ENCODE results near the gene SPRYD3. TPM values are rescaled to one million over a fixed set of nuclear protein-coding genes. Genes with fewer than 3 reads are reported as not detected.

SPRYD3 gene
- polyA plus RNA-seq, 3 donors = 17.8 to 26.9 (median 21.8) TPM

DNA sequence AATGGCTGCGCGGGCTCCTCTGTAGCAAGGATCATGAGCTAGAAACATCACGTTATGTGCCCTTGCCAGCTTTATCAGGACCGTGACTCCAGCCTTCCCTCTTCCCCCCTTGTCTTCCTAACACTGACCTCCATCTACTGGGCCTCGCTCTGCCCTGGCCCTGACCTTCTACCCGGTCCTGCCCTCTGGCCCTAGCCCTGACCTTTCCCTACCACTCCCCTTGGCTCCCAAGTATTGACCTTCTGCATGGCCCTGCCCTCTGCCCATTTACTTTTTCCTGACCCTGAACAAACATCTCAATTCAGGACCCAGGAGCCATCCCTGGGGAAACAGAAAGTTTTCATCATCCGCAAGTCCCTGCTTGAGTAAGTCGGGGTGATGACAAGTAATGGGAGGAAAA lies 26.1 kb upstream of the SPRYD3 start:
- H3K27ac Mint-ChIP-seq = no peak overlapping the region
- H3K4me1 Mint-ChIP-seq = peaks cover 26% of the 10 kb centered on the region
- H3K4me2 ChIP-seq (replicated peaks; ENCODE audit: extremely low read depth, low read length, poor library complexity, severe bottlenecking) = no peak overlapping the region
- peaks cover 24 to 27% of the 10 kb centered on the region in 2 donors for H3K4me1 ChIP-seq (ENCODE audit: control insufficient read depth in 1 of 2, insufficient read depth in 2 of 2, low read length in 2 of 2)
- intact Hi-C loops (cut with micrococcal nuclease) = no loop called here
- no peak for DNase-seq
- no peaks in the 10 kb centered on the region for H4K20me1 ChIP-seq (ENCODE audit: insufficient read depth, low read length)
- no peak overlapping the region for H3K4me3 Mint-ChIP-seq
- no peak overlapping the region for H2AFZ ChIP-seq (ENCODE audit: insufficient read depth, low read depth, low read length, poor library complexity, severe bottlenecking)
- no peak overlapping the region for H3K27ac ChIP-seq (ENCODE audit: low read depth in 1 of 2, low read length in 2 of 2)
- H3K4me3 ChIP-seq (replicated peaks in 1 of 3; ENCODE audit: low read depth in 2 of 3, low read length in 3 of 3) = no peak overlapping the region
- no peaks in the 10 kb centered on the region for H3K36me3 Mint-ChIP-seq
- H3K79me2 ChIP-seq (ENCODE audit: insufficient read depth, low read length) = no peaks in the 10 kb centered on the region
- peaks cover 0 to 5% (median 2%) of the 10 kb centered on the region in 3 donors for H3K27me3 Mint-ChIP-seq (ENCODE audit: low read depth in 3 of 3)
- H3K36me3 ChIP-seq (replicated peaks in 1 of 2; ENCODE audit: control insufficient read depth in 1 of 2, insufficient read depth in 2 of 2, low read length in 2 of 2) = no peaks in the 10 kb centered on the region
- TF ChIP-seq, protein P1, sequence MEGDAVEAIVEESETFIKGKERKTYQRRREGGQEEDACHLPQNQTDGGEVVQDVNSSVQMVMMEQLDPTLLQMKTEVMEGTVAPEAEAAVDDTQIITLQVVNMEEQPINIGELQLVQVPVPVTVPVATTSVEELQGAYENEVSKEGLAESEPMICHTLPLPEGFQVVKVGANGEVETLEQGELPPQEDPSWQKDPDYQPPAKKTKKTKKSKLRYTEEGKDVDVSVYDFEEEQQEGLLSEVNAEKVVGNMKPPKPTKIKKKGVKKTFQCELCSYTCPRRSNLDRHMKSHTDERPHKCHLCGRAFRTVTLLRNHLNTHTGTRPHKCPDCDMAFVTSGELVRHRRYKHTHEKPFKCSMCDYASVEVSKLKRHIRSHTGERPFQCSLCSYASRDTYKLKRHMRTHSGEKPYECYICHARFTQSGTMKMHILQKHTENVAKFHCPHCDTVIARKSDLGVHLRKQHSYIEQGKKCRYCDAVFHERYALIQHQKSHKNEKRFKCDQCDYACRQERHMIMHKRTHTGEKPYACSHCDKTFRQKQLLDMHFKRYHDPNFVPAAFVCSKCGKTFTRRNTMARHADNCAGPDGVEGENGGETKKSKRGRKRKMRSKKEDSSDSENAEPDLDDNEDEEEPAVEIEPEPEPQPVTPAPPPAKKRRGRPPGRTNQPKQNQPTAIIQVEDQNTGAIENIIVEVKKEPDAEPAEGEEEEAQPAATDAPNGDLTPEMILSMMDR (IDR thresholded peaks at IDR 0.05) = no peak
- H3K9ac ChIP-seq (ENCODE audit: insufficient read depth, low read length, poor library complexity, severe bottlenecking) = no peak overlapping the region
- H3K9me3 ChIP-seq (replicated peaks in 1 of 2; ENCODE audit: control insufficient read depth in 1 of 2, insufficient read depth in 1 of 2, low read length in 2 of 2) = no peaks in the 10 kb centered on the region
- H3K27me3 ChIP-seq (ENCODE audit: control insufficient read depth in 2 of 2, insufficient read depth in 2 of 2, low read length in 2 of 2) = no peaks in the 10 kb centered on the region
- WGBS (ENCODE audit: insufficient coverage) = 97% methylated on average over 6 of the region's 8 CpGs
- H3K9me3 Mint-ChIP-seq = no peaks in the 10 kb centered on the region

DNA sequence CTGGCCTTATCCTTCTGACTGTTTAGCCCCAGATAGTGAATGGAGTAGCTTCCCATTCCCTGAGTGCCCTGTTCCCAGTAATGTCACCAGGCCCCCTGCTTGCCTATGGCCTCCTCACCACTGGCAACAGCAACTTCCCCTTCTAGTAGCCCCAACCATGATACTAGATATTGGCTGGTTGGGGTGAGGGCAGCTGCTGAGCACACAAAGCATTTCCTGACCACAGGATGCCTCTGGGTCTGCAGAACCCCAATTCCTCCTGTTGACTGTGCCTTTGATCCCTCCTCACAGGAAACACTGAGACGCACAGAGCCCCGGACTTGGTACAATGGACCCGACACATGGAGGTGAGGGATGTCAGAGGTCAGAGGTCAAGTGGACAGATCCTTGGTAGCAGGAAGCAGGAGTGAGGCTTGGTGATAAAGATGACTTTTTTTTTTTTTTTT lies 24.7 kb upstream of the SPRYD3 start:
- peaks cover 32% of the 10 kb centered on the region for H3K4me1 Mint-ChIP-seq
- Histone ChIP-seq H3K36me3 (replicated peaks in 1 of 2; ENCODE audit: control insufficient read depth in 1 of 2, insufficient read depth in 2 of 2, low read length in 2 of 2) (no peaks in the 10 kb centered on the region), H3K4me1 (ENCODE audit: control insufficient read depth in 1 of 2, insufficient read depth in 2 of 2, low read length in 2 of 2) (peaks cover 30 to 32% of the 10 kb centered on the region in 2 donors), H3K4me2 (replicated peaks; ENCODE audit: extremely low read depth, low read length, poor library complexity, severe bottlenecking) (no peak overlapping the region), H4K20me1 (ENCODE audit: insufficient read depth, low read length) (no peaks in the 10 kb centered on the region), H3K4me3 (replicated peaks in 1 of 3; ENCODE audit: low read depth in 2 of 3, low read length in 3 of 3) (no peak overlapping the region), H3K9me3 (replicated peaks in 1 of 2; ENCODE audit: control insufficient read depth in 1 of 2, insufficient read depth in 1 of 2, low read length in 2 of 2) (no peaks in the 10 kb centered on the region), H3K9ac (ENCODE audit: insufficient read depth, low read length, poor library complexity, severe bottlenecking) (no peak overlapping the region), H3K27ac (ENCODE audit: low read depth in 1 of 2, low read length in 2 of 2) (peak overlapping the region in 1 of 2 donors; percentile 26), H3K79me2 (ENCODE audit: insufficient read depth, low read length) (no peaks in the 10 kb centered on the region), H3K27me3 (ENCODE audit: control insufficient read depth in 2 of 2, insufficient read depth in 2 of 2, low read length in 2 of 2) (peaks cover 1 to 2% of the 10 kb centered on the region in 2 donors), H2AFZ (ENCODE audit: insufficient read depth, low read depth, low read length, poor library complexity, severe bottlenecking) (no peak overlapping the region)
- peak in 2 of 3 donors; percentile 71 to 78 for DNase-seq
- no CpG with 5 or more reads among the region's 3 CpGs for WGBS (ENCODE audit: insufficient coverage)
- H3K9me3 Mint-ChIP-seq = no peaks in the 10 kb centered on the region
- TF ChIP-seq, protein P1 (IDR thresholded peaks at IDR 0.05) = no peak
- peak overlapping the region in 3 of 7 donors; percentile 7 to 53 (median 21) for H3K27ac Mint-ChIP-seq
- H3K36me3 Mint-ChIP-seq = peaks cover 0 to 1% of the 10 kb centered on the region in 2 donors
- H3K4me3 Mint-ChIP-seq = peak overlapping the region in 1 of 2 donors; percentile 16
- peaks cover 6 to 11% (median 7%) of the 10 kb centered on the region in 3 donors for H3K27me3 Mint-ChIP-seq (ENCODE audit: low read depth in 3 of 3)
- intact Hi-C loops (cut with micrococcal nuclease) = loop anchor here in 1 of 2 donors (5.0 kb wide), 1 partner anchor 37 kb away; no protein-coding TSS in a partner anchor
